ENCODE measurements around the gene OTOF. TPM values are rescaled to one million over a fixed set of nuclear protein-coding genes. Genes with fewer than 3 reads are reported as not detected.

The OTOF gene
- total RNA-seq, 1 experiment from 2014 or later, result 0.10 TPM

DNA sequence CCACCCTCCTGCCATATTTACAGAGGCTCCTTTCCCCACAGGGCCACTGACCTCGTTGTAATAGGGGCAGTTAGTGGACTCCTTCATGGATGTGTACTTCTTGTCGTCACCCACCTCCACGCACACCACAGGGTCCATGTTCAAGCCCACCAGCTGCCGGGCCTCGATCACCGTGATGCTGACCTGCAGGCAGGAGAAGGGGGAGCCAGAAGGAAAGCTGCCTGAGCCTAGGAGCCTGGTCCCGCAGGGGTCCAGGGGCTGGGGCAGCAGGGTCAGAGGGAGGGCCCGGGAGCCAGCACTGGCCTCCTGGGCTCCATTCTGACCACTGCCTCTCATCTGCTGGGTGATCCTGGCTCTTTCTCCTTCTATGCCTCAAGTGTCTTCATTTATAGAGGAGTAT is 17.0 kb upstream of the OTOF start:
- Histone ChIP-seq H3K36me3 (ENCODE audit: control insufficient read depth in 1 of 2, insufficient read depth in 2 of 2, low read length in 2 of 2) (no peaks in the 10 kb centered on the region), H3K9me2 (ENCODE audit: insufficient read depth) (no peaks in the 10 kb centered on the region), H3K4me1 (ENCODE audit: control insufficient read depth in 1 of 2, insufficient read depth in 2 of 2, low read length in 2 of 2) (no peaks in the 10 kb centered on the region), H3K9ac (ENCODE audit: low read length) (no peak overlapping the region), H3K27me3 (ENCODE audit: insufficient read depth, low read length) (peaks cover 5% of the 10 kb centered on the region; the same call in 1 of the 2 replicates), H3K4me3 (replicated peaks in 1 of 2; ENCODE audit: low read depth in 1 of 2, low read length in 2 of 2) (no peak overlapping the region), H3K9me3 (ENCODE audit: control insufficient read depth in 1 of 2, insufficient read depth in 1 of 2, low read depth in 1 of 2, low read length in 2 of 2) (no peaks in the 10 kb centered on the region), H3K27ac (ENCODE audit: low read depth, low read length) (no peak overlapping the region), H4K20me1 (ENCODE audit: insufficient read depth) (no peaks in the 10 kb centered on the region), H3K79me2 (ENCODE audit: insufficient read depth, low read length) (no peaks in the 10 kb centered on the region), H3K4me2 (ENCODE audit: low read length) (no peak overlapping the region), H2AFZ (ENCODE audit: low read depth, low read length, poor library complexity, severe bottlenecking) (no peak overlapping the region)
- POLR2A ChIA-PET, result no interaction called here
- RAD21 ChIA-PET (ENCODE audit: low non-redundant PET in 1 of 2, low total read pairs in 2 of 2, uncharacterized antibody in 2 of 2, unreplicated experiment in 2 of 2), result no interaction called here
- BruUV-seq (replicated peaks), result no TSS peak
- DNase-seq (ENCODE audit: low read depth, low spot score) (no peak), ATAC-seq (no peak)
- TF ChIP-seq SP1 (IDR thresholded peaks at IDR 0.05; ENCODE audit: low read depth) (no peak), FOSL1 (IDR thresholded peaks at IDR 0.05; ENCODE audit: low read depth) (no peak), CEBPB (IDR thresholded peaks at IDR 0.05; ENCODE audit: low read depth) (no peak), ELF1 (IDR thresholded peaks at IDR 0.05; ENCODE audit: borderline replicate concordance, low read depth) (no peak), POLR2AphosphoS5 (IDR thresholded peaks at IDR 0.05; ENCODE audit: low read depth, low read length) (no peak), JUND (IDR thresholded peaks at IDR 0.05) (no peak), ZNF274 (IDR thresholded peaks at IDR 0.05; ENCODE audit: low read depth, low read length) (no peak), SIN3A (IDR thresholded peaks at IDR 0.05; ENCODE audit: low read depth) (no peak), CBX3 (IDR thresholded peaks at IDR 0.05; ENCODE audit: low read depth) (no peak)
- TF ChIP-seq, protein P1, sequence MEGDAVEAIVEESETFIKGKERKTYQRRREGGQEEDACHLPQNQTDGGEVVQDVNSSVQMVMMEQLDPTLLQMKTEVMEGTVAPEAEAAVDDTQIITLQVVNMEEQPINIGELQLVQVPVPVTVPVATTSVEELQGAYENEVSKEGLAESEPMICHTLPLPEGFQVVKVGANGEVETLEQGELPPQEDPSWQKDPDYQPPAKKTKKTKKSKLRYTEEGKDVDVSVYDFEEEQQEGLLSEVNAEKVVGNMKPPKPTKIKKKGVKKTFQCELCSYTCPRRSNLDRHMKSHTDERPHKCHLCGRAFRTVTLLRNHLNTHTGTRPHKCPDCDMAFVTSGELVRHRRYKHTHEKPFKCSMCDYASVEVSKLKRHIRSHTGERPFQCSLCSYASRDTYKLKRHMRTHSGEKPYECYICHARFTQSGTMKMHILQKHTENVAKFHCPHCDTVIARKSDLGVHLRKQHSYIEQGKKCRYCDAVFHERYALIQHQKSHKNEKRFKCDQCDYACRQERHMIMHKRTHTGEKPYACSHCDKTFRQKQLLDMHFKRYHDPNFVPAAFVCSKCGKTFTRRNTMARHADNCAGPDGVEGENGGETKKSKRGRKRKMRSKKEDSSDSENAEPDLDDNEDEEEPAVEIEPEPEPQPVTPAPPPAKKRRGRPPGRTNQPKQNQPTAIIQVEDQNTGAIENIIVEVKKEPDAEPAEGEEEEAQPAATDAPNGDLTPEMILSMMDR (IDR thresholded peaks at IDR 0.05 in 2 of 3, conservative IDR thresholded peaks at IDR 0.05 in 1 of 3; ENCODE audit: borderline replicate concordance in 1 of 3, insufficient read depth in 1 of 3, low read depth in 2 of 3, low read length in 2 of 3), result no peak
- TF ChIP-seq, protein P2, sequence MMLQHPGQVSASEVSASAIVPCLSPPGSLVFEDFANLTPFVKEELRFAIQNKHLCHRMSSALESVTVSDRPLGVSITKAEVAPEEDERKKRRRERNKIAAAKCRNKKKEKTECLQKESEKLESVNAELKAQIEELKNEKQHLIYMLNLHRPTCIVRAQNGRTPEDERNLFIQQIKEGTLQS (IDR thresholded peaks at IDR 0.05), result no peak
- CTCF ChIA-PET, result no interaction called here
- intact Hi-C loops (cut with micrococcal nuclease), result no loop called here

Measured in HCT116 (cell line).